DLD1 (cell line): ENCODE measurements around the gene ACMSD.

Source experiments
- in situ Hi-C: cut with HindIII; loops from 2 replicates; pipeline ENCODE4 v1.10.0; 2017; ENCODE audit warnings: low sequenced_read_pairs

Gene ACMSD

DNA sequence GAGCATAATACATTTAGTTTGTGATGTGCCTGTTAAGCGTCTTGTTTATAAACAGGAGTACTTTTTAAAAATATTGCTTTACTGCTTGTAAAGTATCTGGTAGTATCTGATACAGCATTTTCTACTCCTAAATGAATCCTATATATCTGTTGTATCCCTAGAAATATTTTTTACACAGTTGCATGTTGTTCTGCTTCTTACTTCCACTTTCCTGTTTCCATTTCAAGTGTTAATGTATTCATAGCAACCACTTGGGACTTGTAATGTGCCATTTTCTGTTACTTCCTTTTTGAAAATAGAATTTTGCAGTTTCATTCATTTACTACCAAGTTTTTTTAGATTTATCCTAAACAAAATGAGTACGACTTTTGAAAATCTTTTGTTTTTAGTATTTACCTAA lies 105.1 kb downstream of the ACMSD start:
- in situ Hi-C loops = no loop called here

DNA sequence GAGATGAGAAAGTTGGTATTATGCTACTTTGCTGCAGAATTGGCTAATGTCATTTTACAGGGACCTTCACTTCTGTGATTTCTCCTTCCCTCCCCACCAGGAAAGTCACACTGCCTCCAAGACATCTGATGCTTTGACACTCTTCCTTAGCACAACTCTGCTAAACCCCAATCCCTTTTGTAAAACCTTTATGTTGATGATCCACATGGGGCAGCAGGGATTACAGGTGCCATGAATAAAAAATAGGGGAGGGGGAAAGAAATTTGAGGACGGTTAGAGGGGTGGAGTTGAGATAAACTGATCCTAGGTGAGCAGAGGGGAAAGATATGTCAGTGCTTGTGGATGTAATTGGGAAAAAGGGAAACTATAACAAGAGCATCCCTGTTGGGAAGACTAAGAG lies 106.6 kb downstream of the ACMSD start:
- in situ Hi-C loops = no loop called here

DNA sequence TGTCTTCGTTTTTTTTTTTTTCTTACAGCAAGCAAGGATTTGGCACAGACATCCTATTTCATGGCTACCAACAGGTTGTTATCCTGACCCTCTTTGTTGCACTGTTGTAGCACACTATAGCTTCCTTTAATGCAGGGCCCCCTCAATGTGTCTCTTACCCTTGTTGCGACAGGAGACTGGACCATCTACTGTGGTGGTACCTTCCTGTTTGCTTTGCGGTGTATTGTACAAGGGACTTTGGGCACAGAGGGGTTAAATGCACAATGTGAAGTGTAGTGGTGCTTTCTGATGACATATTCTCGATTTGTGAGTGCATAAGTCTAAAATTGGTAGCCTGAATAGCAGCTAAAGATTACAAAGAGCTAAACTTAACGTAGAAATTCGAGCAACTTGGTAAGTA lies 107.7 kb downstream of the ACMSD start:
- in situ Hi-C loops = no loop called here

DNA sequence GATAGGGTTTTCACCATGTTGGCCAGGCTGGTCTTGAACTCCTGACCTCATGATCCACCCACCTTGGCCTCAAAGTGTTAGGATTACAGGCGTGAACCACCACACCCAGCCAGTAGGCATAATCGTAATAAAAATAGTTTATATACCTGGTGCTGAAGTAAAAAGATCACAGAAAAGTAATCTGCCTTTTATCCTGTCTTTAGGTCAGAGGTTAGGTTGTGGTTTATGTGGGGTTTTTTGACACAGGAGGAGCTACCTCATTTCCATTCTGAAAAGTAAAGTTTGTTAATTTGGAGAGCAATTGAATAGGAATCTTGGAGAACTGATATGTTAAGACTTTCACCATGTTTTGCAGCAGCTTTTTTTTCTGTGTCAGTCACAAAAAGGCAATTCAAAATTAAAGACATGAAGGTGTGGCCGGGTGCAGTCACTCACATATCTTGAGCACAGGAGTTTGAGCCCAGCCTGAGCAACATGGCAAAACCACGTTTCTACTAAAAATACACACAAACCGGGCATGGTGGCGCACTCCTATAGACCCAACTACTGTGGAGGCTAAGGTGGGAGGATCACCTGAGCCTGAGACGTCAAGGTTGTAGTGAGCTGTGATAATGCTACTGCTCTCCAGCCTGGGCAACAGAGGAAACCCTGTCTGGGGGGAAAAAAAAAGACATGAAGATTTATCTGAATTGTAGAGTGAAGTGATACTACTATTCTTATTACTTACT lies 111.7 kb downstream of the ACMSD start:
- in situ Hi-C loops = no loop called here

DNA sequence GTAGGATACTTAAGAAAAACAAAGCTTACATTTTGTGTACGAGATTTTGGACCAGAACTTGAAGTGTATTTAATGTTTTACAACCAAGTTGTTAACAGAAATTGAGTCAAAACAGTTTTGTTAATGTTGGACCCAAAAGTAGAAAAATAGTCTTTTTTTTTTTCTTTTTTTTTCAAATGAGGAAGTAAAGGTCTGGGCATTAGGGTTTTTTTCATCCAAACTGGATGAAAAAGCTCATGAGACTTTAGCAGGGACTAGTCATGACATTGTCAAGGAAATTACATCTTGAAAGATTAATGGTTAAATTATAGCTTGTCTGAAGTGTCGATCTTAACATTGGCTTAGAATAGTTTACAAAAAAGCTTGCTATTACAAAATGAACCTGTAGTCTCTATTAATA lies 112.5 kb downstream of the ACMSD start:
- in situ Hi-C loops = no loop called here
